Measurements from ENCODE around the gene ZNF260.
"Not testable (repeated sequence)": the region's sequence is repeated elsewhere in the genome, so short reads cannot be mapped to it uniquely, and the experiment has no call there.

ZNF260 gene

GRCh38 chr19:36528194-36528920, at the start of gene ZNF260:
Gene ZNF260, minus strand, starts transcription at chr19:36528271. Its CDS starts 13,033 bp downstream, at chr19:36515238.
- peak; percentile 97 for DNase-seq (ENCODE audit: low spot score)

GRCh38 chr19:36577271-36577996, 49.4 kb upstream of the ZNF260 start:
- no peak for DNase-seq (ENCODE audit: low spot score)

- no peak for DNase-seq (ENCODE audit: low spot score)
Measured at GRCh38 chr19:36574741-36575140, 46.7 kb upstream of the ZNF260 start.

DNA sequence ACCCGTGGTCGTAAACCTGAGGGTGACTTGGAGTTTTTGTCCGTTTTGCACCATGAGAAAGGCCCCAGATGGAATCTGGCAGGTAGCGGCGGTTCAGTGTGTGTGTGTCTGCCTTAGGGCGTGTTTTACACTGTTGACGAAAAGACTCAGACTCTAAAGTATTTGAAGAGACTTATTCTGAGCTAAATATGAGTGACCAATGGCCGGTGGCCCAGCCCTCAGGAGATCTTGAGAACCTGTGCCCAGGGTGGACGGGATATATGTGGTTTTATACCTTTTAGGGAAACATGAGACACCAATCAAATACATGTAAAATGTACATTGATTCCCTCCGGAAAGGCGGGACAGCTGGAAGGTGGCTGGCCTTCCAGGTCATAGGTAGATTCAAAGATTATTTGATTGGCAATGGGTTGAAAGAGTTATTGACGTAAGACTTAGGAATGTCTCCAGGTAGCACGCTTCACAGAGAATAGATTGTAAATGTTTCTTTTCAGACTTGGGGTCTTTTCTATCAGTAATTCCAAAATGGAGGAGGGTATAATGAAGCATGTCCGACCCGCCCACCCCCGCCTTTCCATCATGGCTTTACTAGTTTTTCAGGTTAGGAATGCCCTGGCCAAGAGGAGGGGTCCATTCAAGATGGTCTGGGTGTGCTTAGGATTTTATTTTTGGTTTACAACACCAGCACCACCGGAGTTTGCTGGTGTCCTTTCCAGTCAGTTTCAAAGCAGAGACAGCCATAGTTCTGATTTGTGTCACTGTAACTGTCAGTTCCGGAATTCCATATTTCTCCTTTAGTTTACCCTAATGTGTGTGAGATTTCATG, 46.0 kb upstream of the ZNF260 start:
- peak; percentile 16 for DNase-seq (ENCODE audit: low spot score)

DNA sequence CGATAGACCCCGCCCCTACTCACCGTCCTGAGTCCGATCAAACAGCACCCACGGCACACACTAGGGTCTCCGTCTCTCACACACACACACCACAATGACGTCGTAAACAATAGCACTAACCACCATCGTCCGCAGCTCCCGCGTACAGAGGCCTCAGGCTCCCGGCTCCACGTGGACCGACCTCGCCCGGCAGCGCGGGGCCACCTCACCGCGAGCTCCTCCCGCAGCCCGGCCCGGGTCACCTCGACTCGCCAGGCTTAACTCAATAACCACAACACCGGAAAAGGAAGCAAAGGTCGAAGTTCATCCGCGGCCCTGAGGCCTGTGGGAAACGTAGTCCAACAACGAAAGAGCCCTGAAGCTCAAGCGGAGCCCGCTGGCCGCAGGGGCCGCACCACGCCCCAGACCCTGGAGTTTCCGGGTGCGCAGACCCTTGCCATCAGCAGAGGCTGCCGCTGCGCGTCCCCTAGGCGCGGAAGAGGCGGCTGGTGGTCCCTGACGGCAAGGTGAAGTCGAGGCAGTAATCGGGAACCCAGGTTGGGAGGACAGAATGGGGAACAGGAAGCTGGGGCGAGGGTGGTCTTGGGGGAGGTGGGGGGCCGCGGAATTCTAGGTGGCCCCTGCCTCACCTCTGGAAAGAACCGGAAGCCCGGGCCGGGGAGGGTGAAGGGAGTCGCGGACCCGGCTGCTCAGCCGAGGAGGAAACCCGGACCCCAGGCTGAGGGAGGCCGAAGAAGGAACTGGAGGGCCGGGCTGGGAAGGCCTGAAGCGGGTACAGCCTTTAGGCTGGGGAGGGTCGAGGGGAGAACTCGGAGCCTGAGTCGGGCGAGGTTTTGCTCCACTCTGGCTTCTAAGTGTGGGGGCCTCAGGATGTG, 45.2 kb upstream of the ZNF260 start, which contains the start of gene ZNF529:
ZNF529 (minus strand) TSS at position 273 of the 875 bp plus-strand sequence. CDS start 946 bp downstream, outside the sequence.
- DNase-seq (ENCODE audit: low spot score), result peak; percentile 88

GRCh38 chr19:36572593-36573019, 44.5 kb upstream of the ZNF260 start:
- DNase-seq (ENCODE audit: low spot score), result no peak

DNA sequence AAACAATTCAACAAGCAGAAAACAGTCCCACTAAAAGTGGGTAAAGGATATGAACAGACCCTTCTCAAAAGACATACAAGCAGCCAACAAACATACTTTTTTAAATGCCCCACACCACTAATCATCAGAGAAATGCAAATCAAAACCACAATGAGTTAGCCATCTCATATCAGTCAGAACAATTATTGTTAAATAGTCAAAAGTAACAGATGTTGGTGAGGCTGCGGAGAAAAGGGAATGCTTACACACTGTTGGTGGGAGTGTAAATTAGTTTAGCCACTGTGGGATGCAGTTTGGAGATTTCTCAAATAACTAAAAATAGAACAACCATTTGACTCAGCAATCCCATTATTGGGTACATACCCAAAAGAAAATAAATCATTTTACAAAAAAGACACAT, 36.3 kb upstream of the ZNF260 start:
- DNase-seq (ENCODE audit: low spot score), result no peak

DNA sequence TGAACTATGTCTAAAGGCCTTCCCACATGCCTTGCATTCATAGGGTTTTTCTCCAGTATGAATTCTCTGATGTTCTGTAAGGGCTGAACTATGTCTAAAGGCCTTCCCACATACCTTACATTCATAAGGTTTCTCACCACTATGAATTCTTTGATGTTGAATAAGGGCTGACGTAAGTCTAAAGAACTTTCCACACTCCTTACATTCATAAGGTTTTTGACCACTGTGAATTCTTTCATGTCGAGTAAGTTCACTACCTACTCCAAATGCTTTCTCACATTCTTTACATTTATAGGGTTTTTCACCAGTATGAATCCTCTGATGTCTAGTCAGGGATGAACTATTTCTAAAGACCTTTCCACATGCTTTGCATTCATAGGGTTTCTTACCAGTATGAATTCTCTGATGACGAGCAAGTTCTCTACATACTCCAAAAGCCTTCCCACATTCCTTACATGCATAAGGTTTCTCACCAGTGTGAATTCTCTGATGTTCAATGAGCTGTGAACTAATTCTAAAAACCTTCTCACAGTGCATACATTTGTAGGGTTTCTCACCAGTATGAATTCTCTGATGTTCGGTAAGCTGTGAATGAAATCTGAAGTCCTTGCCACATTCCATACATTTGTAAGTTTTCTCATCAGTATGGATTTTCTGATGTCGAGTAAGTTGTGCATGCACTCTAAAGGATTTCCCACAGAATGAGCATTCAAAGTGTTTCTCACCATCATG, 19.1 kb upstream of the ZNF260 start:
- DNase-seq (ENCODE audit: low spot score), result peak; percentile 92

DNA sequence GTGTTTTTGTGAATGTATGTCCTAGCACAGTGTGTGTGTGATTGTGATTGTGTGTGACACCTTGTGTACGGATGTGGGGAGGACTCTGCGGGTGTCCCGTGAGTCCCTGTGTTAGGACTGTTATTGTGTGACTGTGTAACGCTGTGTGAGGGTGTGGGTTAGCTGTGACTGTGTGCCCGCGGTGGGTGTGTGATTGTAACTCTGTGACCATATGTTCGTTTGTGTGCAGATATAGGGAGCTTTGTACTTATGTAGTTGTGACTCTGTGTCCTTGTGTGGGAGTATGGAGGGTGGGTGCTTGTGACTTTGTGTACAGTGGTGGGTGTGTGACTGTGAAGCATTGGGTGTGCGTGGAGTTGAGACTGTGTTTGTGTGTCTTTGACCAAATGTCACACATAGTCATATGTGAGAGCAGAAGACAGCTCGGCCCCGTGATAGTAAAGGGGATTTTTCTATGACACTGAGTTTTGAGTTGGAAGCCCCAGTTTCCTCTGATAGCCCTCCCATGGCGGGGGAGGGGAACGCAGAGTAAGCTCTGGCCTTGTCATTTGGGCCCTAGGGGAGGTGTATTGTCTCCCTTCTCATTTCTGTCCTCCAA, 949 bp upstream of the ZNF260 start:
- DNase-seq (ENCODE audit: low spot score), result peak; percentile 64

DNA sequence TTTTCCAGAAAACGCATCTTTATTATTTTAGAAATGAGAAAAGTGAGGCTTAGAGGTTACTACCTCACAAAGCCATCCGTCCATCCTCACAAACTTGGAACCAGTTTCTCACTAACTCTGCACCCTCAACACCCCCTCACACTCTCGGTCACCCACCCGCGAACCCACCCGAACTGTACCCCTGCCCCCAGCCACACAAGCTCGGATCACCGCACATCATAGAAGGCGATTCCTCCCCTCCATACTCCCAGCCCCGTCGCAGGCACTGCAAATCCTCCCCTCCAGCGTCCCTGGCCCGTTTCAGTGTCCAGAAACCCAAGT, 238 bp downstream of the ZNF260 start:
- no peak for DNase-seq (ENCODE audit: low spot score)

GRCh38 chr19:36527341-36527740, 730 bp downstream of the ZNF260 start:
- DNase-seq (ENCODE audit: low spot score), result peak; percentile 42

DNA sequence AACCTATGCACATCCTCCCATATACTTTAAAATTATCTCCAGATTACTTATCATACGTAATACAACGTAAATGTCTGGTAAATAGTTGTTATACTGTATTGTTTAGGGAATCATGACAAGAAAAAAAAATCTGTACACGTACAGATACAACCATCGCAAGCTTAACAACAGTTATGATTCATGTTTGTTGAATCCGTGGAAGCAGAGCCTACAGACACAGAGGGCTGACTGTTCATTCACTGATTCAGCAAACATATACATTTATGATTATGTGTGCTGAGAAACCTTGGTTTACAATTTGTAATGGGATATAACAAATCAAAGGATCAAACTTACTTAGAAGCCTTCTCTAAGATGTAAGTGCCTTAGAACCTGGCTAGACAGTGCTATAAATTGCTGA, 1.5 kb downstream of the ZNF260 start:
- DNase-seq (ENCODE audit: low spot score), result peak; percentile 79

- no peak for DNase-seq (ENCODE audit: low spot score)
Measured at GRCh38 chr19:36524617-36525016, 3.5 kb downstream of the ZNF260 start.

DNA sequence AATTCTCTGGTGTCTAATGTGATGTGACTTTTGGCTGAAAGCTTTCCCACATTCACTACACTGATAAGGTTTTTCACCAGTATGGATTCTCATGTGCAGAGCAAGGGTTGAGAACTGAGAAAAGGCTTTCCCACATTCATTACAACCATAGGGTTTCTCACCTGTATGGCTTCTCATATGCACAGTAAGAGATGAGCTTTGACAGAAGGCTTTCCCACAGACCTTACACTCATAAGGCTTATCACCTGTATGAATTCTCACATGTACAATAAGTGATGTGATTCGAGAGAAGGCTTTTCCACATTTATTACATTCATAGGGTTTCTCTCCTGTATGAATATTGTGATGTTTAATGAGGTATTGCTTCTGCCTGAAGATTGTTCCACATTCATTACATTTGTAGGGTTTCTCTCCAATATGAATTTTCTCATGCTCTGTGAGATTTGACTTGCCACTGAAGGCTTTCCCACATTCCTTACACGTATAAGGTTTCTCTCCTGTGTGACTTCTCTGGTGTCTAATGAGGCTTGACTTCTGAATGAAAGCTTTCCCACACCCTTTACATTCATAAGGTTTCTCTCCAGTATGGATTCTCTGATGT, 14.0 kb downstream of the ZNF260 start:
- DNase-seq (ENCODE audit: low spot score), result no peak

- no peak for DNase-seq (ENCODE audit: low spot score)
Measured at GRCh38 chr19:36508325-36508724, 19.7 kb downstream of the ZNF260 start.

DNA sequence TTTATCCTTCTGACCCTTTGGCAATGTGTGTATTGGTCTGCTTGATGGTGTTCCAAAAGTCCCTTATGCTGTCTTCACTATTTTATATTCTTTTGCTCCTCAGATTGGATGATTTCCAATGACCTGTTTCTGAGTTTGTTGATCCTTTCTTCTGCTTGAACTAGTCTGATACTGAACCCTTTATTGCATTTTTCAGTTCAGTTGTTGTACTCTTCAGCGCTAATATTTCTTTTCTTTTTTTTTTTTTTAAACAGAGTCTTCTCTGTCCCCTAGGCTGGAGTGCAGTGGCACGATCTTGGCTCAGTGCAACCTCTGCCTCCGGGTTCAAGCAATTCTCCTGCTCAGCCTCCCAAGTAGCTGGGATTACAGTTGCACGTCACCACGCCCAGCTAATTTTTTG, 26.1 kb downstream of the ZNF260 start:
- DNase-seq (ENCODE audit: low spot score), result no peak

DNA sequence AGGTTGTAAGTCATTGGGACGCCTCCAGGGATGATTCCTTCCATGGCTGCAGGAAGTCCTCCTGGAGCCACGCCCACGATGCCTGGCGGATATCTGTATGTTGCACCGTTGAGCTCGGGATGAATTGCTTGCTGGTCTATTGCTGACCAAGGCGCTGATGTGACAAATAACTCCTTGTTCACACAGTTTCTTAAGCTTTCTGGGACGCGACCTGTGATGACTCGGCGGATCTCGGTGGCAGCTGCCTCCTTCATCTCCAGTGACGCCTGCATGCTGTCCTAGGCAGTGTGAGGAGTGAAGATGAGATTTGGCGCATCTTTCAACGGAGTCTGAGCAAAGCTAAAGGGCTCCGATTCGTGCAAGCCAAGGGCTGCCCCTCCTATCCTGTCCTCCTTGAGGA, 31.1 kb downstream of the ZNF260 start:
- DNase-seq (ENCODE audit: low spot score), result no peak

DNA sequence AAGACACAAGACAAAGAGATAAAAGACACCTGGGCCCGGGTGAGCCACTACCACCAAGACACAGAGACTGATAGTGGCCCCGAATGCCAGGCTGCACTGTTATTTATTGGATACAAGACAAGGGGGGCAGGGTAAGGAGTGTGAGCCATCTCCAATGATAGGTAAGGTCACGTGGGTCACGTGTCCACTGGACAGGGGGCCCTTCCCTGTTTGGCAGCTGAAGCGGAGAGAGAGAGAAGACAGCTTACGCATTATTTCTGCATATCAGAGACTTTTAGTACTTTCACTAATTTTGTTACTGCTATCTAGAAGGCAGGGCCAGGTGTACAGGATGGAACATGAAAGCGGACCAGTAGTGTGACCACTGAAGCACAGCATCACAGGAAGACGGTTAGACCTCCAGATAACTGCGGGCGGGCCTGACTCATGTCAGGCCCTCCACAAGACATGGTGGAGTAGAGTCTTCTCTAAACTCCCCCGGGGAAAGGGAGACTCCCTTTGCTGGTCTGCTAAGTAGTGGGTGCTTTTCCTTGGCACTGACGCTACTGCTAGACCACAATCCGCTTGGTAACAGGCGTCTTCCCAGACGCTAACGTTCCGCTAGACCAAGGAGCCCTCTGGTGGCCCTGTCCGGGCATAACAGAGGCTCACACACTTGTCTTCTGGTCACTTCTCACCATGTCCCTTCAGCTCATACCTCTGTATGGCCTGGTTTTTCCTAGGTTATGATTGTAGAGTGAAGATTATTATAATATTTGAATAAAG, 35.2 kb downstream of the ZNF260 start:
- peak; percentile 86 for DNase-seq (ENCODE audit: low spot score)

GRCh38 chr19:36490846-36491245, 37.2 kb downstream of the ZNF260 start:
- DNase-seq (ENCODE audit: low spot score), result not testable (repeated sequence)
